ENCODE measurements around the gene EHMT1. TPM values are rescaled to one million over a fixed set of nuclear protein-coding genes. Genes with fewer than 3 reads are reported as not detected.
"Not testable (repeated sequence)": the region's sequence is repeated elsewhere in the genome, so short reads cannot be mapped to it uniquely, and the experiment has no call there.

The EHMT1 gene
- total RNA-seq, 1 donor from 2014 or later: 30.5 TPM

DNA sequence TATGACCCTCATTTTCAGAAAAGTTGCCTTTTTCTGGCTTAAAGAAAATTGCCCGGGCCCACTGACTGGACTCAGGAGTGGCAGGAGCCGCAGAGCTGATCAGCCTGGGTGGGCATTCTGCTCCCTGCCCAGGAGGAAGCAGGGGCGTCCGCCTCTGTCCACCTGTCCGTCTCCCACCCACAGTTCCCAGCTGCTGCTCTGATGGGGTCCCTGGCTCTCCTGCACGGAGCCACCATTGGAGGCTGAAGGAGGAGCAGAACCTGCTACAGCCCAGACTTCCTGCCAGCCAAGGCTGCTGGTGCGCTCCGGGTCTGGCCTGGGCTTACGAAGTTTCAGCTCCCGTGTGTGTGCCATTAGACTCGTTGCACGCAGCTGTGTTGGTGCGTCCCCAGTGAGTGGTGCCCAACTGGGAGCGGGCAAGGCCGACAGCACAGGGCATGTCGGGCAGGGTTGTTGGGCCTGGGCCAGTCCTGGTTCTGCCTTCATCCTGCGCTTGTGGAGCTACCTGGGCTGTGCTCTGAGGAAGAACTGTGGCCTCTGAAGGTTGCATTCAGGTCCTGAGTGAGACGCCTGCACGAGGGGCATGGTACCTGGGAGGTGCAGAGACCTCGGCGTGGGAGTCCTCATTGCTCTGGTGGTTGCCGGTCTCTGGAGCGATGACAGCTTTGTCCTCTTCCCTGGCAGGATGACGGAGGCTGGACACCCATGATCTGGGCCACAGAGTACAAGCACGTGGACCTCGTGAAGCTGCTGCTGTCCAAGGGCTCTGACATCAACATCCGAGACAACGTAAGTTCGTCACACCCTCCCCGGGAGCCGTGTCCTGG is 181.6 kb downstream of the EHMT1 start:
- DNase-seq (ENCODE audit: missing footprints) (no peak), ATAC-seq (no peak)

DNA sequence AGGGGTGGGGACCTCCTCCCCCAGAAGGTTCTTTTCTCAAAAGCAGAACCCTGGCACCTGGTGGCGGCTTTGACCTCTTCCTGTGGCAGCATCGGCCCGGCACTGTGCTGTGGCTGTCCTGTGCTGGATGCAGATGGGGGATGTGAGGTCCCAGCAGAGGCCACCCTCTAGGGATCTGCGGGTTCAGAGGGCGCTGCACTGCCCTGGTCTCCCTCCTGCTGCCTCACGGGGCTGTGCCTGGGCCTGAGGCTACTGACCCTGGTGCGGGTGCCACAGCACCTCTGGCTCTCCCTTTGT is 182.2 kb downstream of the EHMT1 start:
- ATAC-seq (no peak), DNase-seq (ENCODE audit: missing footprints) (no peak)
- intact Hi-C loops (cut with DNase I): no loop called here

More for the DNA sequence above, 181.6 kb downstream of the EHMT1 start:
- intact Hi-C loops (cut with DNase I): no loop called here

DNA sequence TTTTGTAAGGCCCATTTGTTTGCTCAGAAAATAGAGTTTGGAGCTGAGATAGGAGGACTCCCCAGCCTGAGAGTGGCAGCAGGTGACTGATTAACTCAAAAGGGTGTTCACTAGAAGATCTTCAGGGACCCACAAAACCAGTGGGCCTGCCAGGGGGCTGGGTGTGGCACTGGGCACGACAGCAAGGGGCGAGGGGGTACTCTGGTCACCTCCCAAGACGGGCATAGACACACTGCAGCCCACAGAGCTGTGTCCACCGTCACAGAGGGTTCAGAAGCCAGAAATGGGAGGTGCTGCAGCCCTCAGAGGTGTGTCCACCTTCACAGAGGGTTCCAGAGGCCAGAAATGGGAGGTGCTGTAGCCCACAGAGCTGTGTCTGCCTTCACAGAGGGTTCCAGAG is 183.2 kb downstream of the EHMT1 start:
- DNase-seq (ENCODE audit: missing footprints) (no peak), ATAC-seq (no peak)
- intact Hi-C loops (cut with DNase I): no loop called here

DNA sequence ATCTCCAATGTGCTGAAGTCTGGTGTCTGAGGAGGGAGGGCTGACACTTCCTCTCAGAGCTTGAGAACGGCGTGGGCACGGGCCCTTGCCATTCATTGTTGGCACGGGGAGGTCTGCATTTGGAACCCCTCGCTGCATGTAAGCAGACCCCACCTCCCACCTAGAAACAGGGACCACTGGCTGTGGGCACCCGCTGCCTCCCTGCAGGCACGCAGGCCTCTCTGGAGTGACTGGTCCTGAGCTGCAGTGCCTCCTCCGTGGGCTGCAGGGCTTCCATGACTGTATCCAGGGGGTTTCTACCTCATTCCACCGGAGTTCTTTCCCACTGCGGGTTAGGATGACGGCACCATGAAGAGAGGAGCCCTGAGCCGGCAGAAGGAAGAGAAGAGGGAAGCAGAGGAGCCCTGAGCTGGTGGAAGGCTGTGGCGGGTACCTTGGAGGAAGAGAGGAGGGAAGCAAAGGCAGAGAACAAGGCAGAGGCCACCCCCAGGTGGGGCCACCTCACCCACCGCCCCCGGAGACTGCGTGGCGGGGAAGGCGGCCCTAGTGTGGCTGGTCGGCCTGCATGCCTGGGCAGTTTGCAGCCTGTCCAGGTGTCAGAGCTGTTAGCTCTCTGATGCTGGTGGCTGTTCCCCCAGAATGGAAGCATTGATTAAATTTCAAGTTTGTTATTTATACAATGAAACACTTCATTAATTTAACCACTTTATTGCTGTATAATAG is 183.9 kb downstream of the EHMT1 start:
- intact Hi-C loops (cut with DNase I): no loop called here

DNA sequence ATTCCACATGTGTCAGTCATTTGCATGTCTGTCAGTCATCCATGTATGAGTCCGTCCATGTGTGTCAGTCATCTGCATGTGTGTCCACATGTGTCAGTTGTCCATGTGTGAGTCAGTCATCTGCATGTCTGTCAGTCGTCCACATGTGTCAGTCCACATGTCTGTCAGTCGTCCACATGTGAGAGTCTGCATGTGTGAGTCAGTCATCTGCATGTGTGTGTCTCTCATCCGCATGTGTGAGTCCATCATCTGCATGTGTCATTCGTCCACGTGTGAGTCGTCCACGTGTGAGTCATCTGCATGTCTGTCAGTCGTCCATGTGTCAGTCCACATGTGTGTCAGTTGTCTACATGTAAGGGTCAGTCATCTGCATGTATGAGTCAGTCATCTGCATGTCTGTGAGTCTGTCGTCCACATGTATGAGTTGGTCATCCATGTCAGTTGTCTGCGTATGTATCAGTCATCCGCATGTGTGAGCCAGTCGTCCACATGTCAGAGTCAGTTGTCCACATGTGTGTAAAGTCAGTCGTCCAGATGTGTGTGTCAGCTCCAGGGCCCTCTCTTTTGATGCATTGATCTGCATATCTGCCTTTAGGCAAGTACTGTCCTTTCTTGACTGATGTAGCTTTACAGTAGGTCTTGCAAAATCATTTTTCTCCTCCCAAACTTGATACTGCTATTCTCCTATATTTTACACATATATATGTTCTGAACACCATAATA is 186.3 kb downstream of the EHMT1 start:
- intact Hi-C loops (cut with DNase I): no loop called here
- peak; percentile 27 for DNase-seq (ENCODE audit: missing footprints)
- no peak for ATAC-seq

More for the DNA sequence above, 183.9 kb downstream of the EHMT1 start:
- no peak for DNase-seq (ENCODE audit: missing footprints)
- ATAC-seq: no peak

DNA sequence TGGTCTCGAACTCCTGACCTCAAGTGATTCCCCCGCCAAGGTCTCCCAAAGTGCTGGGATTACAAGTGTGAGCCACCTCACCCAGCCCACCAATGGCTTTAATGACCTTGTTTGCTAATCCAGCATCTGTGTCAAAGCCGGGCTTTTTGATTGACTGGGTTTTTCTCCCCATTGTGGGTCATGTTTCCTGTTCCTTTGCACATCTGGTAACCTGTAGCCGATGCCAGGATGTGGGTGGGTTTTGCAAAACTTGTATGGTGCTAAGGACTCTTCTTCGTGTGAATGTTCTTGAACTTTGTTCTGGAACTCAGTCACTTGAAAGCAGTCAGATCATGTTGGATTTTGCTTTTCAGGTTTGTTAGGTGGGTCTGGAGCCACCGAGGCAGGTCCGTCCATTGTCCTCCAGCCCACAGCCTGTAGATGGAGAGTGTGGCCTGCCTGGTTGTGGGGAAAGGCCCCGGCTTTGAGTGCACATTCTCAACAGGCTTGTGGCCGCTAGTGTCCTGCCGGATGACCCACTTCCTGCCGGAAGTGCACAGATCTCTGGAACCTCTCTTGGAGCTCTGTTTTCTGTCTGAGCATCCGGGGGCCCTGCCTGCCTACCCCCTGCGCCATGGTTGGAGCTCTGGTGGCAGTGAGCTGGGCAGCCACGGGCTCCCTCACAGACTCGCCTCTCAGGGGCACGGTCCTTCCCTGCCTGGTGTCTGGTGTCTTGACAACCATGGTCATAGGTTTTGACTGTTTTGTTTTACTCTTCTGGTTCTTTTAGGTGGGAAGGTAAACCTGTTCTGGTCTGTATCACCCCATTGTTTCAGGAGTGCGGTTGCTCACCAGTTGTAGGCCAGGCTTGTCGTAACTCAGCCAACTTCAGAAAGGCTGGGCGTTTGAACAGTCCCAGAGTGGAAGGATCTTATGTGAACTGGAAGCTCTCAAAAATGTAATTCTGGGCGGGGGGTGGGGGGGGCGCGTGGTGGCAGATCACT is 189.2 kb downstream of the EHMT1 start:
- DNase-seq (ENCODE audit: missing footprints) (no peak), ATAC-seq (no peak)
- intact Hi-C loops (cut with DNase I): no loop called here

DNA sequence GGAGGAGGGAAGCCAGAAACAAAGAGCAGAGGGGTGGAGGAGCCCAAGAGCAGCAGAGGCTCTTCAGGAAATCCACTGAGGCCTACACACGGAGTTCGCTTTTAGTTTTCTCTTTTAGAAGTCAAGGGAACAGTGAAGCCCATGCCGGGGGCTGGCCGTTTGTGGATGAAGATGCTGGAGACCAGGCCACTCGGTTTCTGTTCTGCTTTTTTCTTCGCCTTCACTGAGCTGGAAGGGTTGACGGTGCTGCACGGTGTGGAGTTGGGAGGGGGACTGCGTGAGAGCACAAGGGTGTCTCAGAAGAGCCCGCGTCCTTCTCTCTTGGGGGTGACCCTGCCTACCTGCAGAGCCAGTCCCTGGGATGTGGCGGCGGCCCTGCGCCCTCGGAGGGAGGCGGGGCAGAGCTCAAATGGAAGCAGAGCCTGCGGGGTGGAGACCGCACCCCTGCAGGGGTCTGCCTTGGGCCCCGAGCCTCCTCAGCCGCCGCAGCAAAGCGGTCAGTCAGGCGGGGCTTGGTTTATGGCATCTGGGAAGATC is 190.3 kb downstream of the EHMT1 start:
- intact Hi-C loops (cut with DNase I): no loop called here
- no peak for ATAC-seq
- peak; percentile 45 for DNase-seq (ENCODE audit: missing footprints)

DNA sequence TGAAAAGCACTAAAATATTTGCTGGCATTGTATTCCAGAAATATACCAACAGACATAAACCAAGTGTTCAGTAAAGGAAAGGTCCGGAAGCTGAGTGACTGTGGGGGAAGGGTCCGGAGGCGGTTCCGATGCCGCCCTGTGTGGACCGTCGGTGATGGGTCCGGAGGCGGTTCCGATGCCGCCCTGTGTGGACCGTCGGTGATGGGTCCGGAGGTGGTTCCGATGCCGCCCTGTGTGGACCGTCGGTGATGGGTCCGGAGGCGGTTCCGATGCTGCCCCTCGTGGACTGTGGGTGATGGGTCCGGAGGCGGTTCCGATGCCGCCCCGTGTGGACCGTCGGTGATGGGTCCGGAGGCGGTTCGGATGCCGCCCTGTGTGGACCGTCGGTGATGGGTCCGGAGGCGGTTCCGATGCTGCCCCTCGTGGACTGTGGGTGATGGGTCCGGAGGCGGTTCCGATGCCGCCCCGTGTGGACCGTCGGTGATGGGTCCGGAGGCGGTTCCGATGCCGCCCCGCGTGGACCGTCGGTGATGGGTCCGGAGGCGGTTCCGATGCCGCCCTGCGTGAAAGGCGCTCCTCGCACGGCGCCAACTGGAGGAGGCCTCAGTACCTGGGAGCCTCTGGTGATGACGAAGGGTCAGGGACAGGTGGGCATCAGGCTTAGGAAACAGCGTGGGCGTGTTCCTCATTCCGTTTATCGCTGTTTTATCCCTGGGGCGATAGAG is 191.1 kb downstream of the EHMT1 start:
- DNase-seq (ENCODE audit: missing footprints): peak; percentile 47
- intact Hi-C loops (cut with DNase I); ATAC-seq: not testable (repeated sequence)

DNA sequence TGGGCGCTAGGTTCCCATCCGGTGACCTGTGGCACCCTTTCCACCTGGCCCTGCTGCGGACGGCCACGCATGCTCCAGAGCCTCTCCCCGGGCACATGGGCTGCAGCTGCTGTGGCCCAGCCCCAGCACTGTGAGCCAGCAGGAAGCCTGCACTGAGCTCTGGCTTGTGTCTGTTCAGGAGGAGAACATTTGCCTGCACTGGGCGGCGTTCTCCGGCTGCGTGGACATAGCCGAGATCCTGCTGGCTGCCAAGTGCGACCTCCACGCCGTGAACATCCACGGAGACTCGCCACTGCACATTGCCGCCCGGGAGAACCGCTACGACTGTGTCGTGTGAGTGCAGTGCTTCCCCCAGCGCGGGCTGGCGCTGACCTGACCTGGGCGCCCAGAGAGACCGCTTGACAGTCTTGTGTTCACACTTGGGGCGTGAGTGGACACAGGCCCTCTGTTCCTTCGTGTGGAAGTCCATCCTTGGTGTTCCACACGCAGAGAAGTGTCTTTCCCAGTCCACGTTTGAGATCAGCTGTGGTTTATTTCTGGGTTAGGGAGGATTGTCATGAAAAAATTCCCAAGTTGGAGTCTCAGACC is 192.6 kb downstream of the EHMT1 start:
- ATAC-seq: no peak
- DNase-seq (ENCODE audit: missing footprints): peak; percentile 67
- intact Hi-C loops (cut with DNase I): no loop called here

DNA sequence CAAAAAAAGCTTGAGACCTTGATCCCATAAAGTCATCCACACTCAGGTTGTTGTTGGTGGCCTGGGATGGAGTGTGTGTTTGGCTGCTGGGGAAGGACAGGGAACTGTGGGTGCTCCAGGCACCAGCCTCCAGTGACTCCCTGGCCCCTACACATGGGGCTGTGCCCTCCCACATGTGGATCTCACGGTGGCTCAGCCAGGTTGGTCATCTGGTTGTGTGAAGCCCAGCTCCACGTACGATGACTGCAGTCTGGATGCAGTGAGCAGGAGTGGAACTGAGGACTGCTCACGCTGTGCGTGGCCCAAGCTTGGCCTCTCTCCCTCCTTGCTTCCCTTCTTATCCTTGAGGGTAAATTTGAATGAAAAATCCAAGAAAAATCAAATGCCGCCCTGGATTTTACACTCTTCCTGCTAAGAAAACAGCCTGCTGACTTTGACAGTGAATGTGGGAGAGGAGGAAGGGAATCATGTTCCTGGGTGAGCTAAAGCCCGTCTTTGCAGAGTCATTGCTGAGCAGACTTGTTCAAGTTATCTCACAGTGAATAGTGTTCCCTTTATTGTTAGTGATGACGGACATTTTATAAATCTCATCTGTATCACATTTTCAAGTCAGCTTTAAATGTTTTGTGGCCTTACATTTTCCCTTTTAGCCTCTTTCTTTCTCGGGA is 193.7 kb downstream of the EHMT1 start:
- intact Hi-C loops (cut with DNase I): no loop called here
- ATAC-seq: no peak
- DNase-seq (ENCODE audit: missing footprints): no peak

DNA sequence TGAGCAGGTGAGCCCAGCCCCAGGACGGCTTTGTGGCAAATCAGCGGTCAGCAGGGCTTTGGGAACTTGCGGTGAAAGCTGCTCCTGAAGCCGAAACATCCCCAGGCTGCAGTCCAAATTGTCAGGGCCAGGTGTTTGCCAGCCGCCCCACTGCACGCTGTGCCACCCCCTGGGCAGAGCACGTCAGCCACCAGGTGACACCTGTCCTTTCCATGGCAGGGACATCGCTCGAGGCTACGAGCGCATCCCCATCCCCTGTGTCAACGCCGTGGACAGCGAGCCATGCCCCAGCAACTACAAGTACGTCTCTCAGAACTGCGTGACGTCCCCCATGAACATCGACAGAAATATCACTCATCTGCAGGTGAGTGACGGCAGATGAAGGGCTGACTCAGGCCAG is 194.4 kb downstream of the EHMT1 start:
- DNase-seq (ENCODE audit: missing footprints) (peak; percentile 11), ATAC-seq (peak; percentile 20)
- intact Hi-C loops (cut with DNase I): no loop called here

DNA sequence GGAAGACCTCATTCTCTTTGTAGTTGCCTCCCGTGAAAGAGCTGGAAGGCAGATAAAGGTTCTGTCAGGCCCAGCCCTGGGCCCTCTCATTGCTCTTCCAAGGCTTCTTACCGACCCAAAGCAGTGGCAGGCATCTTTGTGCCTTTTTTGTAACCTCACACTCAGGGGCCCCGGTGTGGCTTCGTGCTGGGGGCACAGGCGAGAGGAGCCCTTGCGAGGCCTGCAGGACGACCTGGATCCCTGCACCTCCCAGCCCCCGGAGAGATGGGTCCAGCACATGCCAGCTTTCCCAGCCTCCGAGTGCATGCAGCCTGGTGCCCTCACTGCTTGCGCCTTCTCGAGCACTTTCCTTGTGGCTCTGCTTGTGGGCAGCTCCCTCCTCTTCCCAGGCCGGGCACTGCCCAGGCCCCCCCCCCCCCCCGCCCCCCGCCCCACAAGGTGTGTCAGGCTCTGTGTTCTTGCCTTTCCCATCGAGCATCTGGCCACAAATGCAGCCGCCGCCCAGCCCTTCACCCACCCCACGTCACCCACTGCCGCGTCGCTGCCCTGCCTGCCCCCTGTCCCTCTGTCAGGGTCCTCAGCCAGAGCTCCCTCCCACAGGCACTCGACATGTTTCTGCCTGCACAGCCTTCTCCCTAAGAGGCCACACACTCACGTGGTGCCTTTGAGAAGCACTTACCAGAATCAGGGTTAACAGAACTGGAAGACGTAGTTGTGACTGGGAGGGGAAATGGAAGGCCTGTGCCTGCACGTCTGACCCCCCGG is 195.0 kb downstream of the EHMT1 start:
- no peak for DNase-seq (ENCODE audit: missing footprints)
- intact Hi-C loops (cut with DNase I): no loop called here
- peak; percentile 14 for ATAC-seq

DNA sequence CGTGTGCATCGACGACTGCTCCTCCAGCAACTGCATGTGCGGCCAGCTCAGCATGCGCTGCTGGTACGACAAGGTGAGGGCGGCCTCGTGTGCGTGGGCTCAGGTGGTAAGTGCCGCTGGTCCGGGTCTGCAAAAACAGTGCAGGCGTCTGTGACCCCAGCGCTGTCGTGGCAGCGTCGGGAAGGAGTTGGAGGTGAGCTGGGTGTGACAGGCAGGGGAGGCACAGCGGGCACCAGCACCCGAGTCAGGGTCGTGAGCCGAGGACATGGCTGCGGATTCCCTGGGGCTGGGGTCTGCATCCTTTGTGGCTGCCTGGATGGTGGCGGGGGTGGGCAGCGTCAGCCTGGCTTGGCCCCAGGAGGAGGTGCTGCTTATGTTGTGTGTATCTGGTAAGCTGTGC is 195.6 kb downstream of the EHMT1 start:
- DNase-seq (ENCODE audit: missing footprints) (peak; percentile 18), ATAC-seq (no peak)
- intact Hi-C loops (cut with DNase I): no loop called here

DNA sequence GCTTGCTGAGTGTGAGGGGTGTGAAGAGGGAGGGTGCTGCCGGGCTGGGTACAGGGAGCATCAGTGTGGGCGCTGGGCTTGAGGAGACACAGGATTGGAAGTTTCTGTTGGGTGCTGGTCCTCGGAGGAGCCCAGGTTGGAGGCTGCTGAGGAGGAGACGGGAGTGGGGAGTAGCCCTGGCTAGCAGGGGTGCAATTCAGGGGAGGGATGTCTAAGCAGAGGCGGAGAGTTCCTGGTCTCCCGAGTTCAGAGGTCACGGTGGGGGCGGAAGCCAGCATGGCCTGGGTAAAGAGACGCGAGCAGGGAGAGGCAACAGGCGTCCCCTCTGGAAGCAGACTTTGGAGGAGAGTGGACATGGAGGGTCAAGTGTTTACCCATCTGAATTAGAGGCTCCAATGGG is 196.0 kb downstream of the EHMT1 start:
- ATAC-seq (no peak), DNase-seq (ENCODE audit: missing footprints) (peak; percentile 45)
- intact Hi-C loops (cut with DNase I): no loop called here

DNA sequence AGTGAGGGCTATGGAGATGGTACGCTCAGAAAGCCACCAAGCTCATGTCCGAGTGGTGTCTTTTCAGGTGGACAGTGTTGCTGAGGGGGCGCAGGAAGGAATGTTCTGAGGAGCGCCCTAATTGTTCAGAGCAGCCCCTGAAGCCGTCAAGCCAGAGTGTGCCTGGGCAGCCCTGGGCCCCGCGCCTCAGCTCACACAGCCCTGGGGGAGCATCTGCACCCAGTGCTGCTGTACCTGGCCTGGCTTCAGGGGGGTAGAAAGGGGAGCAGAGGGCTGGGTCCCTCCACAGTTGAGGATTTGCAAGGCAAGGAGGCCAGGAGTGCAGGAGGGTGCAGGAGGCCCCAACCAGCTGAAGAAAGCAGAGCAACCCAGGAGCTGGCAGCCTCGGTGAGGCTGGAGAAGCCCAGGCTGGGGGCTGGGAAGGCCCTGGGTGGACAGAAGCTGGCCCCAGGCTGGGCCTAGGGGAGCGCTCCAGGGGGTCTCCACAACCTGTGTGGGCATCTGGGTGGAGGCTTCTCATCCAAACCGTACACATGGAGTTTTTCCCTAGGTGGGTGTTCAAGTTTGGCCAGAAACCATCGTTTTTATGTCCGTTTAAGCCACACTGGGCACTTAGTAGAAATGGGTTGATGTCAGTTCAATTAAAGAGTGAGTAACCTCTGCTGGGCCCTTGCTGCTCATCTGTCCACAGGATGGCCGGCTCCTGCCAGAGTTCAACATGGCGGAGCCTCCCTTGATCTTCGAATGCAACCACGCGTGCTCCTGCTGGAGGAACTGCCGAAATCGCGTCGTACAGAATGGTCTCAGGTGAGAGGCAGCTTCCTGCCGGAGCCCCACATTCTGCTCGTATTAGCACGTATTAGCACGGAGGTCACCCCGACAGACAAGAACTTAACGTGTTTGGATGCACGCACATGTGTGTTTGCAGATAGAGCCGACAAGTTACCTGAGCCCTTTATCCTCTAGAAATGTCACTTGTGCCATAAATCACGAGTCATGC is 196.8 kb downstream of the EHMT1 start:
- ATAC-seq: no peak
- intact Hi-C loops (cut with DNase I): no loop called here
- peak; percentile 48 for DNase-seq (ENCODE audit: missing footprints)
